BJ (cell line): Measurements from ENCODE around the gene SH3D19. TPM values are rescaled to one million over a fixed set of nuclear protein-coding genes. Genes with fewer than 3 reads are reported as not detected.

Experiments used
- CTCF ChIA-PET: fragments of 350-600 bp; formaldehyde crosslinking; extraction: SDS; loops from one replicate; lab custom pipeline; 2021; ENCODE audit warnings: antibody characterized with exemption, inconsistent platforms; lab: Yijun Ruan, JAX
- POLR2A ChIA-PET: fragments of 300-600 bp; sonication (Branson Sonifier 250); formaldehyde crosslinking; extraction: SDS; loops from one replicate; lab custom pipeline; 2021; ENCODE audit warnings: antibody characterized with exemption; lab: Charles Lee
- DNase-seq: peaks from one replicate; pipeline ENCODE4 v3.0.0-alpha.2; 2011; ENCODE audit warnings: low read depth
- H3K27me3 ChIP-seq: 2 replicates; pipeline ENCODE4 v1.6.0; 2011; ENCODE audit warnings: low read length; ENCODE audit not compliant: control insufficient read depth, insufficient read depth
- H3K36me3 ChIP-seq: 2 replicates; pipeline ENCODE4 v1.5.1; 2011; ENCODE audit warnings: low read length; ENCODE audit not compliant: control insufficient read depth, insufficient read depth
- H3K4me3 ChIP-seq: 2 replicates; pipeline ENCODE4 v1.5.1; 2011; ENCODE audit warnings: low read depth, mild to moderate bottlenecking, control low read depth, low read length
- polyA plus RNA-seq: library from polyadenylated mRNA; depleted of rRNA; stranded (reverse); fragments of >200 nt; gene quantifications from 2 replicates; pipeline ENCODE4 v1.2.3, GENCODE V29; 2011
- TF ChIP-seq, protein P1 (sequence below): IDR thresholded peaks from 2 replicates; pipeline ENCODE4 v1.5.1; 2011; ENCODE audit warnings: low read depth, mild to moderate bottlenecking, control low read depth, inconsistent platforms, low read length, moderate library complexity; ENCODE audit not compliant: insufficient read depth

The SH3D19 gene
- polyA plus RNA-seq, 1 experiment, result 16.2 TPM

DNA sequence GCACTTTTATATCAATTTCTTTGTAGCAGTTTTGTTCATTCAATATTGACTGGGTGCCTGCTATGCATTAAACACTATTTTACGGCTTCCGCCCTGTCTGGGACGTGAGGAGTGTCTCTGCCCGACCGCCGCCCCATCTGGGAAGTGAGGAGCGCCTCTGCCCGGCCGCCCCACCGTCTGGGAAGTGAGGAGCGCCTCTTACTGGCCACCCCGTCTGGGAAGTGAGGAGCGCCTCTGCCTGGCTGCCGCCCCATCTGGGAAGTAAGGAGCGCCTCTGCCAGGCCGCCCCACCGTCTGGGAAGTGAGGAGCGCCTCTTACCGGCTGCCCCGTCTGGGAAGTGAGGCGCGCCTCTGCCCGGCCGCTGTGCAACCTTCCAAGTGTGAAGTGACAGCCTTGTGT lies 157.8 kb downstream of the SH3D19 start:
- no peak overlapping the region for H3K4me3 ChIP-seq
- DNase-seq, result no peak
- H3K36me3 ChIP-seq, result no peaks in the 10 kb centered on the region; the same call in 1 of the 2 replicates
- ChIA-PET CTCF (interaction anchor here (0.7 kb wide), 1 partner anchor 23 kb away, joined by 4 read pairs; no protein-coding TSS in a partner anchor), POLR2A (no interaction called here)
- H3K27me3 ChIP-seq, result no peaks in the 10 kb centered on the region
- TF ChIP-seq, protein P1, sequence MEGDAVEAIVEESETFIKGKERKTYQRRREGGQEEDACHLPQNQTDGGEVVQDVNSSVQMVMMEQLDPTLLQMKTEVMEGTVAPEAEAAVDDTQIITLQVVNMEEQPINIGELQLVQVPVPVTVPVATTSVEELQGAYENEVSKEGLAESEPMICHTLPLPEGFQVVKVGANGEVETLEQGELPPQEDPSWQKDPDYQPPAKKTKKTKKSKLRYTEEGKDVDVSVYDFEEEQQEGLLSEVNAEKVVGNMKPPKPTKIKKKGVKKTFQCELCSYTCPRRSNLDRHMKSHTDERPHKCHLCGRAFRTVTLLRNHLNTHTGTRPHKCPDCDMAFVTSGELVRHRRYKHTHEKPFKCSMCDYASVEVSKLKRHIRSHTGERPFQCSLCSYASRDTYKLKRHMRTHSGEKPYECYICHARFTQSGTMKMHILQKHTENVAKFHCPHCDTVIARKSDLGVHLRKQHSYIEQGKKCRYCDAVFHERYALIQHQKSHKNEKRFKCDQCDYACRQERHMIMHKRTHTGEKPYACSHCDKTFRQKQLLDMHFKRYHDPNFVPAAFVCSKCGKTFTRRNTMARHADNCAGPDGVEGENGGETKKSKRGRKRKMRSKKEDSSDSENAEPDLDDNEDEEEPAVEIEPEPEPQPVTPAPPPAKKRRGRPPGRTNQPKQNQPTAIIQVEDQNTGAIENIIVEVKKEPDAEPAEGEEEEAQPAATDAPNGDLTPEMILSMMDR, result no peak

DNA sequence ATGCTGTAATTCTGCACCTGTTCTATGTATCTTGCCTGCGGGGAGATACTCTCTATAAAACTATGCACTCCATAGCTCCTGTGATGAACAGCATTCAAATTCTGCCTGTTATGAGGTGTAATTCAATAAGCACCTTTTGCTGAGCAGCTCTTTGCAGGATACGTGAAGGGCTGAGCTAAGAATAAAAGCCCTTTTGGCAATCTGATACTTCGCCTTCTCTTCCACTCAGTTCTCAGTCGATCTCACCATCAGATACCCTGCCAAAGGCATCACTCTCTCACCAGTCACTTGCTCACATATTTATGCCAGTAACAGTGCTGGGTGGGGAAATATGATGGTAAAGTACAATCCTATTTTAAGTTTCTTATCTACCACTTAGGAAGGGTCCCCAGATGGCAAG lies 158.8 kb downstream of the SH3D19 start:
- H3K36me3 ChIP-seq, result no peaks in the 10 kb centered on the region; the same call in 1 of the 2 replicates
- DNase-seq, result no peak
- no peak overlapping the region for H3K4me3 ChIP-seq
- TF ChIP-seq, protein P1, result no peak
- CTCF ChIA-PET, result interaction anchor here (0.7 to 1.5 kb wide), 2 partner anchors 19 to 22 kb away, joined by 3 to 4 read pairs; no protein-coding TSS in a partner anchor
- H3K27me3 ChIP-seq, result no peaks in the 10 kb centered on the region
- POLR2A ChIA-PET, result no interaction called here

DNA sequence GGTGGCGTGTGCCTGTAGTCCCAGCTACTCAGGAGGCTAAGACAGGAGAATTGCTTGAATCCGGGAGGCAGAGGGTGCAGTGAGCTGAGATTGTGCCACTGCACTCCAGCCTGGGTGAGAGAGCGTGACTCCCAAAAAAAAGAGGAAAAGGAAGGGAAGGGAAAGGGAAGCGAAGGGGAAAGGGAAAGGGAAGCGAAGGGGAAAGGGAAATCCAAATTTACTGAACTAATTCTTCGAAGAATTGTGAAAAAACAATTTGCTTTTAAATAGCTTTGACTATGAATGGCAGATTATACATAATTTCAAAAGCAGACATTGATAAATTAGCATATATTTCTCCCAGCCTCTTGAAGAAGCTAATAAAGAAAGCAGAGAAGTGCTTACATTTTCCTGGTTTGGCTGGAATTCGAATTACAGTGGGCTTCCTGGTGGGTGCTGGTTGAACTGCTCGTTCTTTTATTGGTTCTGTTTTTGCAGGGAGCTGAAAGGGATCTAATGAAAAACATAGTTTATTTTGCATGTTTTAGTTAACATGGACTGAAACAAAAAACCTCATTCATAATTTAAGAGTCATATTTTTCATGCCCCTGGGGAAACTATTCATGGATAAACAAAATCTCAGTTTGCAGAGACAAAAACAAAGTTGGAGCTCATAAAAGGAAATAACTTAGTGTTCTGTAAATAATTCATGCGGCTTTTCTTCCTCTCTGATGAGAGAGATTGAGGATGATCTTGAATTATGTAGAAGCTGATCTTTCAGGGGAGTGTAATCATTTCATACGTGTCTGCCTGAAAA lies 160.0 kb downstream of the SH3D19 start:
- DNase-seq, result peak; percentile 7
- POLR2A ChIA-PET, result no interaction called here
- Histone ChIP-seq H3K36me3 (no peaks in the 10 kb centered on the region; the same call in 1 of the 2 replicates), H3K27me3 (no peaks in the 10 kb centered on the region), H3K4me3 (no peak overlapping the region)
- TF ChIP-seq, protein P1, result no peak
- CTCF ChIA-PET, result interaction anchor here (0.7 to 1.5 kb wide), 3 partner anchors 18 to 112 kb away, joined by 3 read pairs; partner anchors contain the start of gene PRSS48

DNA sequence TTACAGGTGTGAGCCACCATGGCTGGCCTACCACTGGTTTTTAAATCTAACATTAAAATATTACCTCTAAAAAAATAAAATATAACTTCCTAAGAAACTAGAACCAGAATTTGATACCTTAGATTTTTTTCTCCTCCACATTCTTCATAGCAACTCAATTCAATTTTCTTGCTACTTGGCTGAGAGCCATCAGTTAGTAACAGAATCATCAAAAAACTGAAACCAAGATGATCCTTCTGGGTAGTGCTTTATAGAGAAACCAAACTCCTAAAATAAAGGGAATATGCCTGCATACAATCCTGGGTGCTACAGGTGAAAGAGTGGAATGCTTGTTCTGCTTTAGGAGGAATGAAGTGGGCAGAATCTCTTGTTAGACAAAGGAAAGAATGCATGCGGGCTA lies 161.6 kb downstream of the SH3D19 start:
- TF ChIP-seq, protein P1, result no peak
- Histone ChIP-seq H3K36me3 (no peaks in the 10 kb centered on the region; the same call in 1 of the 2 replicates), H3K4me3 (no peak overlapping the region), H3K27me3 (no peaks in the 10 kb centered on the region)
- no peak for DNase-seq
- CTCF ChIA-PET, result no interaction called here
- POLR2A ChIA-PET, result no interaction called here

DNA sequence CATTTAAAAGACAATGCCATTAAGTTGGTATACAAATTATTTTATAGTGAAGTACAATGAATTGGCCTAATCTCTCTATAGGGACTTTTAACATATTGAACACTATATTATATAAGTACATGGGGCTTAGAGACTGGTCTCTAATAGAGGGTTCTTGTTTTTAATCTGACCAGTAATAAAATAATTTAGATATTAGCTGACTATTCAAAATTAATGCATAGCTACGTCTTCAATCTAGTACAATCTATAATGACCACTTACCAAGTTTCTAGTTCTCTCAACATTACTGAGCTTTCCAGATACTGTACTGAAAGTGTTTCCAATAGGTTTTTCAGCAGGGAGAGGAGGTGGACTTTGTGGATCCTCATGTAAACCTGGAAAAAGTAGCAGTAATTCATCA lies 166.4 kb downstream of the SH3D19 start:
- TF ChIP-seq, protein P1, result no peak
- ChIA-PET POLR2A (no interaction called here), CTCF (no interaction called here)
- H3K27me3 ChIP-seq, result no peaks in the 10 kb centered on the region
- no peak overlapping the region for H3K4me3 ChIP-seq
- DNase-seq, result no peak
- H3K36me3 ChIP-seq, result no peaks in the 10 kb centered on the region; the same call in 1 of the 2 replicates
